Measurements from ENCODE around the gene SENP1. TPM values are rescaled to one million over a fixed set of nuclear protein-coding genes. Genes with fewer than 3 reads are reported as not detected.

The SENP1 gene
- total RNA-seq, 1 experiment from 2014 or later = 28.8 TPM

- Histone ChIP-seq H3K4me1 (ENCODE audit: insufficient read depth, low read length) (peaks cover 3% of the 10 kb centered on the region), H2BK120ac (ENCODE audit: low read depth, low read length, poor library complexity, severe bottlenecking) (no peak overlapping the region), H2BK15ac (ENCODE audit: low read depth, low read length) (no peak overlapping the region), H2BK20ac (ENCODE audit: low read depth, low read length, poor library complexity, severe bottlenecking) (no peak overlapping the region), H3K23me2 (ENCODE audit: insufficient read length, low read depth, low read length, poor library complexity, severe bottlenecking) (peaks cover 31% of the 10 kb centered on the region), H3K14ac (ENCODE audit: insufficient read depth, low read length) (no peak overlapping the region), H3T11ph (ENCODE audit: low read length) (no peak overlapping the region), H2BK5ac (ENCODE audit: insufficient read length, low read length) (no peak overlapping the region), H2BK12ac (ENCODE audit: insufficient read length, low read depth, low read length) (no peak overlapping the region), H3K23ac (ENCODE audit: insufficient read length, low read depth, low read length) (no peak overlapping the region), H3K4me2 (ENCODE audit: insufficient read depth, insufficient read length, low read length) (peak overlapping the region; percentile 69), H2AFZ (ENCODE audit: low read length) (no peak overlapping the region), H3K18ac (ENCODE audit: insufficient read length, low read depth, low read length) (no peak overlapping the region), H3K56ac (ENCODE audit: insufficient read length, low read depth, low read length) (no peak overlapping the region), H4K5ac (ENCODE audit: insufficient read length, low read depth, low read length) (no peak overlapping the region), H3K9ac (ENCODE audit: extremely low read depth, insufficient read length, low read length) (no peak overlapping the region), H3K79me1 (ENCODE audit: insufficient read depth, low read depth, low read length, poor library complexity, severe bottlenecking) (no peaks in the 10 kb centered on the region), H3K79me2 (ENCODE audit: insufficient read depth, low read length) (no peaks in the 10 kb centered on the region), H3K27ac (ENCODE audit: insufficient read length, low read depth, low read length) (no peak overlapping the region), H4K8ac (replicated peaks; ENCODE audit: insufficient read length, low read depth, low read length) (no peak overlapping the region), H4K91ac (ENCODE audit: insufficient read length, low read depth, low read length) (no peak overlapping the region), H2AK5ac (ENCODE audit: insufficient read length, low read length) (no peak overlapping the region), H3K9me3 (ENCODE audit: control insufficient read depth, low read depth, low read length) (no peaks in the 10 kb centered on the region), H3K4ac (ENCODE audit: low read depth, low read length) (no peak overlapping the region), H3K27me3 (ENCODE audit: insufficient read depth, low read length) (peaks cover 73% of the 10 kb centered on the region), H4K20me1 (ENCODE audit: control insufficient read depth, insufficient read depth, insufficient read length) (peaks cover 3% of the 10 kb centered on the region)
- no peaks in the 10 kb centered on the region for H3K36me3 Mint-ChIP-seq (ENCODE audit: insufficient read depth in 1 of 3, low read depth in 3 of 3)
- peaks cover 99% of the 10 kb centered on the region for H3K27me3 Mint-ChIP-seq (ENCODE audit: low read depth)
- H3K4me1 Mint-ChIP-seq = peaks cover 53 to 60% of the 10 kb centered on the region in 2 experiments
- peak overlapping the region; percentile 54 to 86 for H3K4me3 Mint-ChIP-seq
- no peak for TF ChIP-seq CTCF (conservative IDR thresholded peaks at IDR 0.05)
- no CpG with 5 or more reads among the region's 57 CpGs for WGBS (ENCODE audit: extremely low coverage, insufficient read length, low lambda C conversion rate)
- DNase-seq = peak; percentile 87
- H3K9me3 Mint-ChIP-seq = peaks cover 0 to 2% of the 10 kb centered on the region in 2 experiments; a peak in 2 of 5 replicates
- peak overlapping the region in 1 of 3 experiments; percentile 59; a peak in 1 of 7 replicates for H3K27ac Mint-ChIP-seq
Measured at GRCh38 chr12:48001505-48002413, 104.1 kb downstream of the SENP1 start.
